HPDE6-E6E7 (cell line): ENCODE measurements around the gene OSBPL3.

Source experiments
- DNase-seq: peaks from one replicate; pipeline ENCODE4 v3.0.0; 2011; ENCODE audit warnings: missing footprints; ENCODE audit errors: extremely low spot score

OSBPL3 gene

GRCh38 chr7:24896031-24896501 is 83.9 kb downstream of the OSBPL3 start:
- no peak for DNase-seq

- DNase-seq, result no peak
Measured at GRCh38 chr7:24894429-24895221, 85.4 kb downstream of the OSBPL3 start.

- DNase-seq, result no peak
Measured at GRCh38 chr7:24891311-24891735, 88.7 kb downstream of the OSBPL3 start.

GRCh38 chr7:24889611-24890010 is 90.4 kb downstream of the OSBPL3 start:
- DNase-seq, result no peak

GRCh38 chr7:24888653-24889052 is 91.3 kb downstream of the OSBPL3 start:
- no peak for DNase-seq

GRCh38 chr7:24885716-24886115 is 94.3 kb downstream of the OSBPL3 start:
- DNase-seq, result no peak

- no peak for DNase-seq
Measured at GRCh38 chr7:24885305-24885704, 94.7 kb downstream of the OSBPL3 start.

- DNase-seq, result no peak
Measured at GRCh38 chr7:24884401-24884800, 95.6 kb downstream of the OSBPL3 start.

- no peak for DNase-seq
Measured at GRCh38 chr7:24883622-24884013, 96.4 kb downstream of the OSBPL3 start.

GRCh38 chr7:24882989-24883621 is 96.9 kb downstream of the OSBPL3 start:
- no peak for DNase-seq

GRCh38 chr7:24881623-24882022 is 98.4 kb downstream of the OSBPL3 start:
- no peak for DNase-seq

GRCh38 chr7:24880886-24881285 is 99.1 kb downstream of the OSBPL3 start:
- no peak for DNase-seq

GRCh38 chr7:24879291-24879690 is 100.7 kb downstream of the OSBPL3 start:
- DNase-seq, result no peak

- no peak for DNase-seq
Measured at GRCh38 chr7:24877790-24878311, 102.1 kb downstream of the OSBPL3 start.

- no peak for DNase-seq
Measured at GRCh38 chr7:24874791-24875190, 105.2 kb downstream of the OSBPL3 start.

GRCh38 chr7:24873944-24874343 is 106.0 kb downstream of the OSBPL3 start:
- DNase-seq, result no peak

- DNase-seq, result no peak
Measured at GRCh38 chr7:24871770-24872169, 108.2 kb downstream of the OSBPL3 start.

- no peak for DNase-seq
Measured at GRCh38 chr7:24870766-24871165, 109.2 kb downstream of the OSBPL3 start.

GRCh38 chr7:24869572-24869971 is 110.4 kb downstream of the OSBPL3 start:
- no peak for DNase-seq

GRCh38 chr7:24868741-24869140 is 111.2 kb downstream of the OSBPL3 start:
- DNase-seq, result no peak

- no peak for DNase-seq
Measured at GRCh38 chr7:24866004-24866615, 113.9 kb downstream of the OSBPL3 start.

GRCh38 chr7:24864214-24864817 is 115.7 kb downstream of the OSBPL3 start:
- DNase-seq, result no peak
